Testis (tissue), 2 donors: ENCODE measurements around the gene CDH19.

Source experiments
- CTCF ChIP-seq, 3 experiments: fragments of 450-650 bp in 2 of 3; fragments of 200-600 bp in 1 of 3; sonication (generic) in 1 of 3; IDR thresholded peaks; one replicate each; pipeline ENCODE4 v1.5.1; 2016 to 2019; ENCODE audit warnings: antibody characterized with exemption in 3 of 3, mild to moderate bottlenecking in 2 of 3, moderate library complexity in 1 of 3
- POLR2A ChIP-seq: fragments of 450-650 bp; IDR thresholded peaks from one replicate; pipeline ENCODE4 v1.6.1; 2017; ENCODE audit warnings: antibody characterized with exemption, mild to moderate bottlenecking, moderate library complexity

- no peak for TF ChIP-seq CTCF (IDR thresholded peaks at IDR 0.05)
- TF ChIP-seq POLR2A, result no peak
Measured at GRCh38 chr18:66640431-66640830, 36.5 kb upstream of the CDH19 start.
